ENCODE results near the gene KCNH6.

DNA sequence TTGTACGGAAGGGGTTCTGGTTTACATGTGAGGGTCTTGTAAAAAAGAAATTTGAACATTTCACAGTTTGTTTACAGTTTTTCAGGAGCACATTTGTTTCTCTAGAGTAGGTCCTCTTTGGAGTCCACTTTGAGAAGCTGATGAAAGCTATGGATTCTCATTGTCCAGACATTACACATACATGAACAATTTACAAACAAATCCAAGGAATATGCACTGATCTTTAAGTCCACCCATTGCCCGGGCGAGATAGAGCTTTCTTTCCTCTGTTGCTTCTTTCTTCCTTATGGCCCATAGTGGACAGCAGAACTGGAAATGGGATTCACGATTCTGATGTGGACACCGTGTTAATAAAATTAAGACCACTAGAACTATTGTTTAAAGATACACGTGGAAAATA lies 29.1 kb downstream of the KCNH6 start:
- no peak for TF ChIP-seq YY1 (IDR thresholded peaks at IDR 0.05; ENCODE audit: low read depth)
- TF ChIP-seq, protein P1, sequence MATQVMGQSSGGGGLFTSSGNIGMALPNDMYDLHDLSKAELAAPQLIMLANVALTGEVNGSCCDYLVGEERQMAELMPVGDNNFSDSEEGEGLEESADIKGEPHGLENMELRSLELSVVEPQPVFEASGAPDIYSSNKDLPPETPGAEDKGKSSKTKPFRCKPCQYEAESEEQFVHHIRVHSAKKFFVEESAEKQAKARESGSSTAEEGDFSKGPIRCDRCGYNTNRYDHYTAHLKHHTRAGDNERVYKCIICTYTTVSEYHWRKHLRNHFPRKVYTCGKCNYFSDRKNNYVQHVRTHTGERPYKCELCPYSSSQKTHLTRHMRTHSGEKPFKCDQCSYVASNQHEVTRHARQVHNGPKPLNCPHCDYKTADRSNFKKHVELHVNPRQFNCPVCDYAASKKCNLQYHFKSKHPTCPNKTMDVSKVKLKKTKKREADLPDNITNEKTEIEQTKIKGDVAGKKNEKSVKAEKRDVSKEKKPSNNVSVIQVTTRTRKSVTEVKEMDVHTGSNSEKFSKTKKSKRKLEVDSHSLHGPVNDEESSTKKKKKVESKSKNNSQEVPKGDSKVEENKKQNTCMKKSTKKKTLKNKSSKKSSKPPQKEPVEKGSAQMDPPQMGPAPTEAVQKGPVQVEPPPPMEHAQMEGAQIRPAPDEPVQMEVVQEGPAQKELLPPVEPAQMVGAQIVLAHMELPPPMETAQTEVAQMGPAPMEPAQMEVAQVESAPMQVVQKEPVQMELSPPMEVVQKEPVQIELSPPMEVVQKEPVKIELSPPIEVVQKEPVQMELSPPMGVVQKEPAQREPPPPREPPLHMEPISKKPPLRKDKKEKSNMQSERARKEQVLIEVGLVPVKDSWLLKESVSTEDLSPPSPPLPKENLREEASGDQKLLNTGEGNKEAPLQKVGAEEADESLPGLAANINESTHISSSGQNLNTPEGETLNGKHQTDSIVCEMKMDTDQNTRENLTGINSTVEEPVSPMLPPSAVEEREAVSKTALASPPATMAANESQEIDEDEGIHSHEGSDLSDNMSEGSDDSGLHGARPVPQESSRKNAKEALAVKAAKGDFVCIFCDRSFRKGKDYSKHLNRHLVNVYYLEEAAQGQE (IDR thresholded peaks at IDR 0.05; ENCODE audit: low read depth) = no peak
- TF ChIP-seq RAD21 (IDR thresholded peaks at IDR 0.05; ENCODE audit: low read depth) = no peak
- TF ChIP-seq CEBPB (IDR thresholded peaks at IDR 0.05) = no peak
- no peak for TF ChIP-seq TAF1 (IDR thresholded peaks at IDR 0.05; ENCODE audit: low read depth)
